ENCODE data around the gene TMEM129.

DNA sequence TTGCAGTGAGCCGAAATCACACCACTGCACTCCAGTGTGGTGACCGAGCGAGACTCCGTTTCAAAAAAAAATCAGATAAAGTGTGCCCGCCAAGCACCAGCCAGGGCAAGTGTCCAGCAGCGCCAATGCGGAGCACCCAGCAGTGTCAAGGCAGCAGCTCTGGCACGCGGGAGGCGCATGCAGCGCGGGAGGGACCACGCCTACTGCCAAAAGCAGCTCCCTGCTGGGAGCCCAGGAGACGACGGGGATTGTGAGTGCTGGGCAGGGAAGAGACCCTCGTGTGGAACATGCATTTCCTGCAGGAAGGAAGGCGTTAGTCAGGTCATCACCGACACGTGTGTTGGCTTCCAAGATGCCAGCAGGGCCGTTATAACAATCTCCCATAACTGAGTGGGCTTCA is 47.5 kb downstream of the TMEM129 start:
- TF ChIP-seq, protein P1, sequence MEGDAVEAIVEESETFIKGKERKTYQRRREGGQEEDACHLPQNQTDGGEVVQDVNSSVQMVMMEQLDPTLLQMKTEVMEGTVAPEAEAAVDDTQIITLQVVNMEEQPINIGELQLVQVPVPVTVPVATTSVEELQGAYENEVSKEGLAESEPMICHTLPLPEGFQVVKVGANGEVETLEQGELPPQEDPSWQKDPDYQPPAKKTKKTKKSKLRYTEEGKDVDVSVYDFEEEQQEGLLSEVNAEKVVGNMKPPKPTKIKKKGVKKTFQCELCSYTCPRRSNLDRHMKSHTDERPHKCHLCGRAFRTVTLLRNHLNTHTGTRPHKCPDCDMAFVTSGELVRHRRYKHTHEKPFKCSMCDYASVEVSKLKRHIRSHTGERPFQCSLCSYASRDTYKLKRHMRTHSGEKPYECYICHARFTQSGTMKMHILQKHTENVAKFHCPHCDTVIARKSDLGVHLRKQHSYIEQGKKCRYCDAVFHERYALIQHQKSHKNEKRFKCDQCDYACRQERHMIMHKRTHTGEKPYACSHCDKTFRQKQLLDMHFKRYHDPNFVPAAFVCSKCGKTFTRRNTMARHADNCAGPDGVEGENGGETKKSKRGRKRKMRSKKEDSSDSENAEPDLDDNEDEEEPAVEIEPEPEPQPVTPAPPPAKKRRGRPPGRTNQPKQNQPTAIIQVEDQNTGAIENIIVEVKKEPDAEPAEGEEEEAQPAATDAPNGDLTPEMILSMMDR (IDR thresholded peaks at IDR 0.05; ENCODE audit: borderline replicate concordance, extremely low read depth, low read length, poor library complexity, severe bottlenecking): no peak
- TF ChIP-seq EZH2 (IDR thresholded peaks at IDR 0.05; ENCODE audit: borderline replicate concordance, low read depth, low read length, severe bottlenecking): no peak
